ENCODE data around the gene SHLD1.
"Not testable (repeated sequence)": the region's sequence is repeated elsewhere in the genome, so short reads cannot be mapped to it uniquely, and the experiment has no call there.

DNA sequence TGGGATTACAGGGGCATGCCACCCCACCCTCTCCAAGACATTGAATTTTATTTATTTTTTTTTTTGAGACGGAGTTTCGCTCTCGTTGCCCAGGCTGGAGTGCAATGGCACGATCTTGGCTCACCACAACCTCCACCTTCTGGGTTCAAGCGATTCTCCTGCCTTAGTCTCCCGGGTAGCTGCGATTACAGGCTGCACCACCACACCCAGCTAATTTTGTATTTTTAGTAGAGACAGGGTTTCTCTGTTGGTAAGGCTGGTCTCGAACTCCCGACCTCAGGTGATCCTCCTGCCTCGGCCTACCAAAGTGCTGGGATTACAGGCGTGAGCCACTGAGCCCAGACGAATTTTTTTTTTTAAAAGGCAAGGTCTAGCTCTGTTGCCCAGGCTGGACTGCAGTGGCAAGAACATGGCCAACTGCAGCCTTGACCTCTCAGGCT, 669 bp upstream of the SHLD1 start:
- not testable (repeated sequence) for TF ChIP-seq EZH2 (IDR thresholded peaks at IDR 0.05; ENCODE audit: low read length); CTCF (optimal IDR thresholded peaks at IDR 0.05 in 1 of 3, IDR thresholded peaks at IDR 0.05 in 1 of 3, conservative IDR thresholded peaks at IDR 0.05 in 1 of 3; ENCODE audit: extremely low read depth in 1 of 3, insufficient read depth in 2 of 3, low read length in 3 of 3)

Measured in keratinocyte (primary cell).